Keratinocyte (primary cell): Measurements from ENCODE around the gene TAF11L14. TPM values are rescaled to one million over a fixed set of nuclear protein-coding genes. Genes with fewer than 3 reads are reported as not detected.
"Not testable (repeated sequence)": the region's sequence is repeated elsewhere in the genome, so short reads cannot be mapped to it uniquely, and the experiment has no call there.

Experiments used
- DNase-seq: peaks from one replicate; pipeline ENCODE4 v3.0.0-alpha.2; 2011; ENCODE audit warnings: low read depth, missing footprints, low spot score
- FAIRE-seq: peaks from 2 replicates; lab custom pipeline; 2011; peaks lifted over from hg19 to GRCh38; lab: Jason Lieb, UNC
- H2AFZ ChIP-seq: 2 replicates; pipeline ENCODE4 v1.6.0; 2012; ENCODE audit warnings: low read length, control low read depth, inconsistent platforms; ENCODE audit not compliant: control insufficient read depth
- H3K27ac ChIP-seq: 2 replicates; pipeline ENCODE4 v1.5.1; 2011; ENCODE audit warnings: low read length; ENCODE audit not compliant: control insufficient read depth, insufficient read depth
- H3K27me3 ChIP-seq: 3 replicates; pipeline ENCODE4 v1.6.0; 2011; ENCODE audit warnings: low read length; ENCODE audit not compliant: control insufficient read depth, insufficient read depth; ENCODE audit errors: extremely low read depth
- H3K36me3 ChIP-seq, 2 experiments: 2 replicates in 1 of 2; 3 replicates in 1 of 2; pipeline ENCODE4 v1.5.1; 2011; ENCODE audit warnings: low read length in 2 of 2, mild to moderate bottlenecking in 1 of 2; ENCODE audit not compliant: control insufficient read depth in 2 of 2, insufficient read depth in 2 of 2; ENCODE audit errors: extremely low read depth in 1 of 2
- H3K4me1 ChIP-seq: 3 replicates; pipeline ENCODE4 v1.5.1; 2011; ENCODE audit warnings: low read length; ENCODE audit not compliant: control insufficient read depth, insufficient read depth; ENCODE audit errors: extremely low read depth
- H3K4me2 ChIP-seq: 3 replicates; pipeline ENCODE4 v1.6.0; 2011; ENCODE audit warnings: low read depth, low read length; ENCODE audit not compliant: control insufficient read depth, insufficient read depth; ENCODE audit errors: extremely low read depth
- H3K4me3 ChIP-seq, 3 experiments: fragments of 200-600 bp in 1 of 3; sonication (generic) in 1 of 3; 2 replicates in 2 of 3; 3 replicates in 1 of 3; pipeline ENCODE4 v1.5.1; 2011 to 2016; ENCODE audit warnings: low read length in 3 of 3, mild to moderate bottlenecking in 3 of 3, control low read depth in 2 of 3, inconsistent platforms in 1 of 3, low read depth in 1 of 3, mixed read lengths in 1 of 3, mixed run types in 1 of 3, moderate library complexity in 1 of 3; ENCODE audit not compliant: control insufficient read depth in 2 of 3, insufficient read depth in 2 of 3; ENCODE audit errors: extremely low read depth in 1 of 3
- H3K79me2 ChIP-seq: 2 replicates; pipeline ENCODE4 v1.6.0; 2012; ENCODE audit warnings: low read length; ENCODE audit not compliant: control insufficient read depth, insufficient read depth
- H3K9ac ChIP-seq: 3 replicates; pipeline ENCODE4 v1.6.0; 2011; ENCODE audit warnings: low read length; ENCODE audit not compliant: control insufficient read depth, insufficient read depth; ENCODE audit errors: extremely low read depth
- H3K9me1 ChIP-seq: 3 replicates; pipeline ENCODE4 v1.6.0; 2011; ENCODE audit warnings: low read length; ENCODE audit not compliant: control insufficient read depth, insufficient read depth; ENCODE audit errors: extremely low read depth
- H3K9me3 ChIP-seq: 2 replicates; pipeline ENCODE4 v1.5.1; 2012; ENCODE audit warnings: low read depth, low read length; ENCODE audit not compliant: control insufficient read depth
- H4K20me1 ChIP-seq: 3 replicates; pipeline ENCODE4 v1.6.0; 2011; ENCODE audit warnings: low read length; ENCODE audit not compliant: control insufficient read depth, insufficient read depth; ENCODE audit errors: extremely low read depth
- CTCF ChIP-seq, 3 experiments: IDR thresholded peaks in 1 of 3; conservative IDR thresholded peaks in 1 of 3; optimal IDR thresholded peaks in 1 of 3; 2 replicates in 2 of 3; 3 replicates in 1 of 3; pipeline versions ENCODE3 to v1.5.1; 2011; ENCODE audit warnings: low read length in 3 of 3, mild to moderate bottlenecking in 3 of 3, moderate library complexity in 2 of 3, control low read depth in 1 of 3, inconsistent platforms in 1 of 3; ENCODE audit not compliant: insufficient read depth in 2 of 3; ENCODE audit errors: extremely low read depth in 1 of 3
- EZH2 ChIP-seq: IDR thresholded peaks from one replicate; pipeline ENCODE4 v1.6.1; 2012; ENCODE audit warnings: inconsistent platforms, mild to moderate bottlenecking, low read length, moderate library complexity
- dilution Hi-C: fragments of 300-500 bp; cut with MboI; formaldehyde crosslinking; loops from one replicate; pipeline ENCODE4 v1.7.0; 2020; ENCODE audit warnings: low sequenced_read_pairs; ENCODE audit not compliant: extremely low pct_ligation_motif_present
- polyA minus RNA-seq, 3 experiments: library from RNA; depleted of rRNA, polyadenylated mRNA; stranded (reverse); fragments of >200 nt; gene quantifications; 1 replicate in 1 of 3; 2 replicates in 1 of 3; 3 replicates in 1 of 3; pipeline ENCODE4 v1.2.3, GENCODE V29; 2011
- polyA plus RNA-seq, 5 experiments: library from polyadenylated mRNA; depleted of rRNA in 3 of 5; stranded (reverse) in 3 of 5; stranded (forward) in 1 of 5; unstranded in 1 of 5; fragments of >200 nt; gene quantifications; 1 replicate in 1 of 5; 2 replicates in 3 of 5; 3 replicates in 1 of 5; pipeline versions ENCODE4 v1.2.1 to v1.2.3, GENCODE V29; 2011 to 2012; ENCODE audit warnings: missing spikeins in 2 of 5, low read depth in 1 of 5, low replicate concordance in 1 of 5

TAF11L14 gene
- polyA plus RNA-seq: not detected in 3 replicates
- not detected for polyA plus RNA-seq (2011; ENCODE audit: low read depth)
- polyA plus RNA-seq (2011; cell fraction: cytosol; rRNA removed): not detected in 2 replicates
- polyA plus RNA-seq (2011; cell fraction: nucleus; rRNA removed): not detected in 2 replicates
- not detected in 2 replicates for polyA plus RNA-seq (2012; ENCODE audit: low replicate concordance)
- not detected in 3 replicates for polyA minus RNA-seq
- not detected for polyA minus RNA-seq (2011; cell fraction: cytosol; rRNA and poly(A)+ RNA removed)
- polyA minus RNA-seq (2011; cell fraction: nucleus; rRNA and poly(A)+ RNA removed): not detected in 2 replicates

GRCh38 chr5:17634160-17634559 lies at the start of gene TAF11L14:
Gene TAF11L14, plus strand, starts transcription at chr5:17634460.
- Histone ChIP-seq H3K4me1 (no peaks in the 10 kb centered on the region), H3K4me2 (no peak within 1 kb of the TSS), H3K36me3 (no peaks in the 10 kb centered on the region), H3K27me3 (no peaks in the 10 kb centered on the region), H3K27ac (no peak within 1 kb of the TSS), H2AFZ (no peak within 1 kb of the TSS), H3K4me3 (no peak within 1 kb of the TSS), H3K9ac (no peak within 1 kb of the TSS), H3K9me3 (no peaks in the 10 kb centered on the region), H3K79me2 (no peaks in the 10 kb centered on the region), H4K20me1 (no peaks in the 10 kb centered on the region), H3K9me1 (no peaks in the 10 kb centered on the region)
- FAIRE-seq: no peak
- dilution Hi-C loops: no loop called here
- TF ChIP-seq EZH2 (no peak), CTCF (optimal IDR thresholded peaks at IDR 0.05 in 1 of 3, IDR thresholded peaks at IDR 0.05 in 1 of 3, conservative IDR thresholded peaks at IDR 0.05 in 1 of 3; ENCODE audit: extremely low read depth in 1 of 3, insufficient read depth in 2 of 3, low read length in 3 of 3) (no peak)
- DNase-seq: no peak

- H3K9me1 ChIP-seq, H3K4me1 ChIP-seq, H3K9me3 ChIP-seq, H3K27ac ChIP-seq, H2AFZ ChIP-seq, dilution Hi-C loops, DNase-seq, H3K36me3 ChIP-seq, H3K9ac ChIP-seq, H3K27me3 ChIP-seq, H4K20me1 ChIP-seq, H3K79me2 ChIP-seq, H3K4me2 ChIP-seq, H3K4me3 ChIP-seq, FAIRE-seq: not testable (repeated sequence)
These were observed 48.6 kb upstream of the TAF11L14 start, which contains the start of gene TAF11L7 for GRCh38 chr5:17585658-17586057. Gene TAF11L7, minus strand, starts transcription at chr5:17585758.

GRCh38 chr5:17590860-17591259 lies 43.4 kb upstream of the TAF11L14 start, which contains the start of gene TAF11L8:
Gene TAF11L8, minus strand, starts transcription at chr5:17590960.
- FAIRE-seq, H3K4me2 ChIP-seq, DNase-seq, H3K27ac ChIP-seq, H3K4me1 ChIP-seq, H3K9ac ChIP-seq, H3K9me3 ChIP-seq, H3K27me3 ChIP-seq, H4K20me1 ChIP-seq, H3K36me3 ChIP-seq, H3K4me3 ChIP-seq, H2AFZ ChIP-seq, dilution Hi-C loops, H3K9me1 ChIP-seq, H3K79me2 ChIP-seq: not testable (repeated sequence)

GRCh38 chr5:17594255-17594654 lies 40.0 kb upstream of the TAF11L14 start, which contains the start of gene TAF11L9:
Gene TAF11L9, minus strand, starts transcription at chr5:17594394.
- H3K27me3 ChIP-seq, H3K4me1 ChIP-seq, H4K20me1 ChIP-seq, H2AFZ ChIP-seq, H3K27ac ChIP-seq, H3K4me3 ChIP-seq, H3K9me3 ChIP-seq, DNase-seq, H3K4me2 ChIP-seq, H3K36me3 ChIP-seq, H3K79me2 ChIP-seq, H3K9me1 ChIP-seq, FAIRE-seq, H3K9ac ChIP-seq, dilution Hi-C loops: not testable (repeated sequence)
